ENCODE results near the gene TEX13A. TPM values are rescaled to one million over a fixed set of nuclear protein-coding genes. Genes with fewer than 3 reads are reported as not detected.
A peak's percentile ranks its signal among the peaks of the same experiment; 100 is the strongest.
"Not testable (repeated sequence)": the region's sequence is repeated elsewhere in the genome, so short reads cannot be mapped to it uniquely, and the experiment has no call there.

The TEX13A gene
- polyA plus RNA-seq (2014; cell fraction: cytosol; rRNA removed), result not detected in 2 replicates
- not detected in 2 replicates for polyA plus RNA-seq (2014; cell fraction: nucleus; rRNA removed)

- DNase-seq (ENCODE audit: low spot score), result no peak
These were observed at the start of gene TEX13A for GRCh38 chrX:105220636-105221035. TEX13A (minus strand) TSS chrX:105220694; CDS start chrX:105220397, 297 bp downstream.

GRCh38 chrX:105269386-105269785, 48.9 kb upstream of the TEX13A start:
- no peak for DNase-seq (ENCODE audit: low spot score)

DNA sequence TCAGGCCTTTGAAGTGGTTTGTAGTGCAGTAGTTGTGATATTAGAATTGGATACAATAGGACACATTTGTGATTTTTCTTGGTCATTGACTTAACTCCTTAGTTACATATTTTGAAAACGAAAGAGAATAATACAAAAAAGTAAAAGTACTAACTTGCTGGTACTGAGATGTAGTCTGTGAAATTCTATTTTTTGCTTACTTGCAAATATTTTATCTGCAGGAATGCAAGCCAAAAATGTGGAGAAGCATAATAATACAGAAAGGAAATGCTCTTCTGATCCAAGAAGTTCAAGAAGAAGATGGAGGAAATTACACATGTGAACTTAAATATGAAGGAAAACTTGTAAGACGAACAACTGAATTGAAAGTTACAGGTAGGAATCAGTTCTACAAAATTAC, 46.7 kb upstream of the TEX13A start:
- no peak for DNase-seq (ENCODE audit: low spot score)

GRCh38 chrX:105266456-105266855, 46.0 kb upstream of the TEX13A start:
- no peak for DNase-seq (ENCODE audit: low spot score)

GRCh38 chrX:105265093-105265492, 44.6 kb upstream of the TEX13A start:
- DNase-seq (ENCODE audit: low spot score), result no peak

DNA sequence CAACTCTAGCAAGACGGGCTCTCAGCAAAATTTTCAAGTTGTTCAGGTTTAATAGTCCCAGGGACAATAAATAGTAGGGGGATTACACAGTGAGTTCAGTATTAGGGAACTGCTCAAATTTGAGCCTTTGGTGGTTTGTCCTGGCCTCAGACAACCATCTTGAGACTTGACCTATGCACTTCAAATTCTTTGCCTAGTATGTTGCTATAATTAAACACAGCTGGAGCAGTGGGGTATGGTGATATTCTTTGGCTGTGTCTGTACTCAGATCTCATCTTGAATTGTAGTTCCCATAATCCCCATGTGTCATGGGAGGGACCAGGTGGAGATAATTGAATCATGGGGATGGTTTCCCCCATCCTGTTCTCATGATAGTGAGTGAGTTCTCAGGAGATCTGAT, 43.3 kb upstream of the TEX13A start:
- DNase-seq (ENCODE audit: low spot score), result no peak

GRCh38 chrX:105263171-105263570, 42.7 kb upstream of the TEX13A start:
- DNase-seq (ENCODE audit: low spot score), result no peak

DNA sequence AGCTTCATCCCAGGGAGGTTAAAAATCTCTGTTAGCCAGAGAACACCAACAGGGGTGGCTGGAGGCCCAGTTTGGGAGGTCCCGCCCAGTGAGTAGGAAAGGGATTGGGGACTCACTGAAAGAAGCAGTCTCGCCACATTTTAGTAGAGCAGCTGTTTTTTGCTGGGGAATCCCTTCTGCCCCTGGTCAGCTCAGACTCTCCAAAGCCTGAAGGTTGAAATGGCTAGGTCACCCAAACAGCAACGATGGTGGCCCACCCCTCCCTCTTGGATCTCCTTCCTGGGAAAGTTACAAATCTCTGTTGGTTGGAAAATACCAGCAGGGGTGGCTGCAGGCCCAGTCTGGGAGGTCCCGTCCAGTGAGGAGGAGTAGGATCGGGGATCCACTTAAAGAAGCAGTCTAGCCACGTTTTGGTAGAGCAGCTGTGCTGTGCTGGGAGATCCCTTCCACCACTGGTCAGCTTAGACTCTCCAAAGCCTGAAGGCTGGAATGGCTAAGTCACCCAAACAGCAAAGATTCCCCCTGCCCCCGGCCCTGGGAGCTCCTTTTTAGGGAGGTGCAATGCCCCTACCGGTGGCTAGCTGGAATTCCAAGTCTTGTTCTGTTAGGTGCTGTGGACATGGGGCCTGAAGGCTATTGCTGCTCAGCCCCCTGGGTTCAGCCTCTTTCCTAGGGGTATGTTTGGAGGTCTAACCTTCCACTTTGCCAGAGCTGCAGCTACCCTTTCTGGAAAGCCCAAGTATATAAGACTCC, 40.0 kb upstream of the TEX13A start:
- no peak for DNase-seq (ENCODE audit: low spot score)

DNA sequence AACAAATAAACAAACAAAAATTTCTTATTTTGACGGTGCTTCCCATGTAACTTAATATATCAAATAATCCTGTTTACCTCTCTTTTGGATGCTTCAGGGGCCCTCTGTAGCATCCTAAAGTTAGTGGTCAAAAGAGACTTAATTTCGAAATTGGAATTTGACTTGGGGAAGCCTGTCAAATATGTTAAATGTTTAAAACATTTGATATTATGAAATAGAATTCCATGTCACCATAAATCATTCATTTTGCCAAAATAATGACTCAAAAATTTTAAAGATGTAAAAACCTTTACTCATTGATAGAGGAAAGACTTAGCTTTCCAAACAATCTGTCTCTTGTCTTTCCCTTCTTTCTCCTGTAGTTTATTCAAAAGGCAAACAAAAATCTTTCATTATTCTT, 20.6 kb upstream of the TEX13A start:
- DNase-seq (ENCODE audit: low spot score), result no peak

GRCh38 chrX:105237407-105237806, 16.9 kb upstream of the TEX13A start:
- not testable (repeated sequence) for DNase-seq (ENCODE audit: low spot score)

DNA sequence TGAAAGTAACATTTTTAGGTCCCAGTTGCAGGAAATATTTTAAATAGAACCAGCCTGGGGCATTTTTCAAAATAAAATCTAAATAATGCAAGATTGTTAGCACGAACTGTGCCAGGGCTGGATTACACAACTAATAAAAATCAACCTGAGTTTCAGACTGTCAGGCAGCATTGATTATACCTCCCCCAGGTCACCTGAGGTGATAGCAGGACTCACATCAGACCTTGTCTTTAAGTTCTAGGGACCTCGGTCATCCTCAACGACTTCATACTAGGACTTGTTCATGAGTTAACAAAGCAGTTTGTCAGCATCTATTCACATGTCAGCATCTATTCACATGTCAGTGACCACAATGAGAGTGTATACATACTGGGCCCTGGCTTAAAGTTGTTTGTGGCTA, 8.7 kb upstream of the TEX13A start:
- no peak for DNase-seq (ENCODE audit: low spot score)

GRCh38 chrX:105228602-105229001, 8.1 kb upstream of the TEX13A start:
- DNase-seq (ENCODE audit: low spot score), result no peak

GRCh38 chrX:105226499-105226898, 6.0 kb upstream of the TEX13A start:
- no peak for DNase-seq (ENCODE audit: low spot score)

DNA sequence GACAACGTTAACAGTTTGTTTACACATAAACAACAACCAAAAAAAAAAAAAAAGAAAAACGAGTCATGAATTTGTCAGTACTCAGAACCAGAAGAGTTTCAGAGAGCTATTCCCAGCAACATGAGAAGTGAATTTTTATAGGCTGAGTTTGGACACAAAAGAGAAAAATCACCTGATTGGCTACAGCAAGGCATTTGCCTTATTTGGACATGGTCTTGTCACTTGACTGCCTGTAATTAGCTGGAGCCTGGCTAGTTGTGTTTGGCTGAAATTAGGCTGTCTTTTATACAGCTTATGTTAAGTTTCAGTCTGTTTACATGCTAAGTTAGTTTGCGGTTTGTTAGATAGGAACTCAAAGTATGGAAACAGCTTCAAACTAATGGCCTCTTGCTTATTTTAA, 880 bp upstream of the TEX13A start:
- DNase-seq (ENCODE audit: low spot score), result no peak

DNA sequence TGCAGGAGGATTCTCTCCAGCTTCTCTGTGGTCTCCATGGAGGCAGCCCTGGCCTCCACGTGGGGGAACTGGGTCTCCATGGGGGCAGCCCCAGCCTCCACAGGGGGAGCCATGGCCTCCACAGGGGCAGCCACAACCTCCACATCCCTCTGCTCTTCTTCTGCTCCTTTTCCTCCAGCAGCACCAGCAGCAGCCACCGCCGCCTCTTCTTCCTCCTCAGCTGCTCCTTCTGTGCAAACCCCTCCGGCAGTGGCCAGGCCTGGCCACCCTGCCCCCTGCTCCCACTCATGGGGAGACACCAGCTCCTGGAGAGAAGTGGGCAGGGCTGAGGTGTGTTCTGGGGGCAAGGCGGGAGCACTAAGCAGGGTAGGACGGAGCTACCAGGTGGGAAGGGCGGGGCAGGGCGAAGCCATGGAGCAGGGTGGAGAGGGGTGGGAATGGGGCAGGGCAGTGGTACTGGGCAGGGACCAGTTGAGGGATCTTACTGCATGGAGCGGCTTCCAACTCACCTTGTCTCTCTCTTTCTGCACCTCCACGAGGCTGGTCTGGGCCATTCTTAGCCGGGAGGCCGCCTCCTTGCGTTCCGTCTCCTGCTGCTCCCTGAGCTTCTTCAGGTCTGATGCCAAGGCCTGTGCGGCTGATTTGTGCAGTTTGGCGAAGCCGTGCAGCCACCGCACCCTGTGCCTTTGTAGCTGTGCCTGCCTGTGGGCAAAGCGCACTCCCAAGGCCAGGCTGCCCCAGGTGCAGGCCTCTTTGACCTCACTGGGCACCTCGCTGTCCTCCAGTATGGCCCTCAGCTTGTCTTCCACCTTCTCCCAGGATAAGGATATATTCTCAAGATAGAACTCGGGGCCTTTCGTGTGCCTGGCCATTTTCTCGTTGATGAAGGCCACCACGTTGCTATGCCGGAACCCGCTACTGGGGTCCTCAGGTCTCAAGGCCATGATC, 766 bp downstream of the TEX13A start:
- DNase-seq (ENCODE audit: low spot score), result no peak

DNA sequence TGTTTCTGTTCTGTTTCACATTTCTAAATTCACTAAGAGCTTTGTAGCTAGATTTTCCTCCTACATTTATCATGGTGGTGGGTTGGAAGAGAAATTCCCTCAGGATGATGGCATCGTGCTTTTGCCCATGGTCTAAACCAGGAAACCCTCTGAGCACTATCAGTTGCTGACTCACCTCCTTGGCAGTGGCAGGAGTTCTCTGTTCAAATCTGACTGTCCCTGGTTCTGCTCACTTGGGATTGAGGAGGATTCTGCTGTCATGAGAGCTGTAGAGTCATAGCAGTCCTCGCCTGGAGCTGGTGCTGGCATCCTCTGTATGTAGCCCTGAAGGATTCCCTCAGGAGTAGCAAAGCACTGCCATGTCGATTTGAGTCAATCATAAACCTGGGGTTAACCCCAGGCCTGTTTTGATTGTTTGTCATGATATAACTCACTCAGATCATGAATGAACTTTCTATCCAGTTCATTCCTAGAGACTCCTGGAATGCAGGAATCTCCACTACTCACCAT, 9.4 kb downstream of the TEX13A start:
- DNase-seq (ENCODE audit: low spot score), result no peak

DNA sequence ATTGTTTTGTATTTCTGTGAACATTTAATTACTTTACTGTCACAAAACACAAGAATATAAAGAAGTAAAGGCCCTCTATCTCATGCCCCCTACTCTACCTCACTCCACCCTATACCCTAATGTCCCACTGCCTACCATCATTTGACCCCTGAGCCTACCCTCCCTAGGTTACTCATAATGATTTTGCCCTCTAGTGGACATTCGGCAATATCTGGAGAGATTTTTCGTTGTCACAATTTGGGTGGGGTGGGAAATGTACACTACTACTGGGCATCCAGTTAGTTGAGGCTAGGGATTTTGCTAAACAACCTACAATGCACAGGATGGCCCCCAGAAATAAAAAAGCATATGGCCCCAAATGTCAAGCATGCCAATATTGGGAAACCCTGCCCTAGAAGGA, 10.2 kb downstream of the TEX13A start:
- DNase-seq (ENCODE audit: low spot score), result no peak

DNA sequence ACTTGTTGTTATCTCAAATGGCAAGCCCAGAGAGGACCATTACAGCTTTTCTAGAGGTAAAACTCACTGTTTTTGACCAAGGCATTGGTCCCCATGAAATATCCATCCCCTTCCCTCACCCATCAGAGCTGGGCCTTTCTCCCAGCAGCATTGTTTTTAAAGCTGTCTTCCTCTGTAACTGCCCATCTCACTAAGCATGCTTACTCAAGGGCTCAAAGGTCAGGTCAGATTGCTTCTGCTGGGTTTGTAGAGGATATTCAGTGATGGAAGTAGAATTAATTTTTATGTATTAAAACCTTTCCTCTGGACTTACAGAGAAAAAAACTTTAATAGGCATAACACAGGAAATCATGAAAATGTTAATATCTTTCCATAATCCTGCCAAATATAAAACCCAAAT, 11.1 kb downstream of the TEX13A start:
- DNase-seq (ENCODE audit: low spot score), result no peak

GRCh38 chrX:105191878-105192277, 28.6 kb downstream of the TEX13A start:
- DNase-seq (ENCODE audit: low spot score), result peak; percentile 11

GRCh38 chrX:105190252-105190853, 30.1 kb downstream of the TEX13A start:
- DNase-seq (ENCODE audit: low spot score), result peak; percentile 8

DNA sequence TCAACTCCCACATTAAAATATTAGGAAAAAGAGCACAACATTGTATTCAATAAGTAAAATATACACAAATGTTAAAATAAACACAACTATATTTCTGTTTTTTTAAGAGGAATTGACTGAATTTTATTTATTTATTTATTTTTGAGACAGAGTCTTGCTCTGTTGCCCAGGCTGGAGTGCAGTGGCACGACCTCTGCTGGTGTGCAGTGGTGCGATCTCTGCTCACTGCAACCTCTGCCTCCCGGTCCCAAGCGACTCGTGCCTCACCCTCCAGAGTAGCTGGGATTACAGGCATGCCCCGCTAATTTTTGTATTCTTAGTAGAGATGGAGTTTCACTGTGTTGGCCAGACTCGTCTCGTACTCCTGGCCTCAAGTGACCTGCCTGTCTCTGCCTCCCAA, 31.4 kb downstream of the TEX13A start:
- no peak for DNase-seq (ENCODE audit: low spot score)

DNA sequence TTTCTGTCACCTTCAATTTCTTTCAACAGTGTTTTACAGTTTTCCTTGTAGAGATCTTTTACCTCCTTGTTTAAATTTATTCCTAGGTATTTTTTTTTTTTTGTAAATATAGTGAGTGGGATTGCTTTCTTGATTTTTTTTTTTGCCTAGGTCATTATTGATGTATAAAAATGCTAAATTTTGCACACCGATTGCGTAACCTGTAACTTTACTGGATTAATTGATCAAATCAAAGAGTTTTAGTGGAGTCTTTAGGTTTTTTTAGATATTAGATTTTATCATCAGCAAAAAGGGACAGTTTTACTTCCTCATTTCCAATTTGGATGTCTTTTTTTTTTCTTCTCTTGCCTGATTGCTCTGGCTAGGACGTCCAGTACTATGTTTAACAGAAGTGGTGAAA, 40.9 kb downstream of the TEX13A start:
- DNase-seq (ENCODE audit: low spot score), result no peak
